Left hindlimb (tissue), 1 donor: Measurements from ENCODE around the gene PRKCD.

Source experiments
- DNase-seq: peaks from one replicate; pipeline ENCODE4 v3.0.0-alpha.2; 2018

PRKCD gene

DNA sequence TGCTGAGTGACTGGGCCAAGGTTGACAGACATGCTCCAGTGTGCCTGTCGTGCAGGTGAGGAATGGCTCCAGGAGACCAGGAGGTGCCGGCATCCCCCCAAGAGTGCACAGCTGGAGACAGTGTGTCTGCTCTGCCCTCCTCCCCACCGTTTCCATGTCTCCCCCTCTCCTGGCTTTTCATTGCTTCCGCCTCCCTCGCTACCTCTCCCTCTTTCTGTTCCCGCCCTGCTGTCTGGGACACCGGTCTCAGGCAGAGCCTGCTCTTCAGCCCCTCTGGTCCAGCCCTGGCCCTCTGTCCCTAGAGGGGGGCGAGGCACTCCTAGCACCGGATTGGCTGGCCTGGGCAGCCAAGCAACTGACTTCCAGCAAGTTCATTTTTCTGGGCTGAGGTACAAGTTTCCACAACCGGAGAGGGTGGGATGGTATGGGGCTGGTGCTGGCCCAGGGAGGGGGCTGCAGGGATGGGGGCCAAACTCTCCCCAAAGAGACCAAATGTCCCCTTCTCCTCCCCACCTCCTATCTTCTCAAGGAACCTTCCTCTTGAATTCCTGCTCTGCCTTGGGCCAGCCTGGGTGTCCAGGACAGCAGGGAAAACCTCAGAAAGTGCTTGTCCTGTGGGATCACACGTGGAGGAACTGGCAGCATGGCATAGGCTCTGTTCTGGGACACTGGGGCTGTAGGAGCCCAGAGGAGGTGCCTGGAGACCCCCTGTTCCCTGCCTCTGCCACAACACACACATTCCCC is 32.6 kb downstream of the PRKCD start:
- peak; percentile 77 for DNase-seq

DNA sequence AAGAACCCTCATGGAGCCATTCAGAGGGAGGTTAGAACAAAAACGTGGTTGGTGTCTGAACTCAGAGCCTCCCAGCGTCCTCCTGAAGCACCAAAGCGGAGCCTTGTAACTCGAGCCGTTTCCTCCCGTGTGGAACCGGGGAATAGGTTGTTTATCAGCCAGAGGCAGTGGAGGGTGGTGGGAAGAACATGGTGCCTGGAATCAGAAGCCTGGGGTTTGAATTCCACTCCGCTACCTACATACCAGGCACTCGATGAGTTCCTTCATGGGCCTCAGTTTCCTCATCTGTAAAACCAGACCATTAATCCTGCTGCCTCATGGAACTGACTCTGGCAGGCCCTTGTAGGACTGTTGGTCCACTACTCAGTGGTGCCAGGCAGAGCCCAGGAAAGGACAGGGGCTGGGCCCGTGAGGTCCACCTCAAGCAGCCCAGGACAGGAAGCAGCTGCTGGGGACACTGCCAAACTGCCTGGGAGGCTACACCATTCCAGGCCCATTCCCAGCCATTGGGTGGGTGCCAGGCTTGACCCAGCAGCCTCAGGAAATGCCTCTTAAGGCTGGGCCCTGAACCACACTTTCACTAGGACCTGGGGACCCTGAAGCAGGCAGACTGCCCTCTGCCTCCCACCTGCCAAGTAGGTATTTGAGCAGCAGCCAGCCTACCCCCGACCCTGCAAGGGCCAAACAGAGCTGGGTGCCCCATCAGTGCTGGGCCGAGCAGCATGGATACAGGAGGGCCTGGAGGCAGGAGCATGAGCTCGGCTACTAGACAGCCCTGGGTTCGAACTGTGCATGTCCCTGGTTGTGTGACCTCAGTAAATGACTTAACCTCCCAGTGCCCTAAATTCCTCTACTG is 33.4 kb downstream of the PRKCD start:
- DNase-seq, result peak; percentile 51

- DNase-seq, result no peak
Observed at GRCh38 chr3:53195066-53195450, 34.0 kb downstream of the PRKCD start.

GRCh38 chr3:53195602-53196574 is 34.9 kb downstream of the PRKCD start:
- peak; percentile 61 for DNase-seq

GRCh38 chr3:53196575-53197407 is 35.8 kb downstream of the PRKCD start:
- DNase-seq, result no peak

- no peak for DNase-seq
Observed at GRCh38 chr3:53198256-53198977, 37.4 kb downstream of the PRKCD start.

- no peak for DNase-seq
Observed at GRCh38 chr3:53198996-53199395, 38.0 kb downstream of the PRKCD start.

GRCh38 chr3:53199834-53200233 is 38.8 kb downstream of the PRKCD start:
- no peak for DNase-seq

DNA sequence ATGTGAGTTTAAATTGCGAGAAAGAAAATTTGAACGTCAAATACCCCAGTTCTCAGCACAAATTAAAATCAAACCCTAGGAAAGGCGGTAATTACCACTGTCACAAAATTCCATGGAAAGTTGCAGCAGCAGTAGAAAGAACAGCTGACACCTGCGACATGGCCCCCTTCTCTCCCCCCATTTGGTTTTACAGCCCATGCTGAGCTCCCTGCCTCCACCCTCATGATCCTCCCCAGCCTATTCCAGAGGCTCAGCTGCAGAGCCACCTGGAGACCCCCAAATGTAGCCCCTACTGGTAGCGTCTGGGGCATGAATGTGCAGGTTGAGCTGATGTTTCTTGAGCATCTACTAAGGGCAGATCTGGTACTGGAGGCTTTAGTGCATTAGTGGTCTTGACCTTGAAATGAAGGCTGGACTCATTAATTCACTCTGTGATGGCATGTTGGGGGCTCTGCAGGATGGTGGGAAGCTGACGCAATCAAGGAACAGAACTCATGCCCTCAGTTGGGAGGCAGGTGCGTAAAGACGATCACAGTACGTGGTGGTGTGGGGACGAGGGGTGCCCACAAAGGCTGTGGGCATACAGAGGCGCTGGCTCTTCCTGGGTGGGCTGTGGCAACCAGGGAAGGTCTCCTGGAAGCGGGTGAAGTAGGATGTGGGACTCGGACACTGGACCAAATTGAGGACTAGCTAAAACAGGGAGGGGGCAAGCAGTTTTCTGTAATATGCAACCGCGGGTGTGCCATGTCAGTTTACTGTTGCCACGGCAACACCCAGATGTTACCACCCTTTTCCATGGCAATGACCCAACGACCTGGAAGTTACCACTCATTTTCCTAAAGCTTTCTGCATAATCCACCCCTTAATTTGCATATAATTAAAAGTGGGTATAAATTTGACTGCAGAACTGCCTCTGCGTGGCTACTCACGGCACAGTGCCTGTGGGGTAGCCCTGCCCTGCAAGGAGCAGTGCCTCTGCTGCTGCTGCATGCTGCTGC is 39.8 kb downstream of the PRKCD start:
- no peak for DNase-seq

- no peak for DNase-seq
Observed at GRCh38 chr3:53202331-53203015, 41.5 kb downstream of the PRKCD start.

DNA sequence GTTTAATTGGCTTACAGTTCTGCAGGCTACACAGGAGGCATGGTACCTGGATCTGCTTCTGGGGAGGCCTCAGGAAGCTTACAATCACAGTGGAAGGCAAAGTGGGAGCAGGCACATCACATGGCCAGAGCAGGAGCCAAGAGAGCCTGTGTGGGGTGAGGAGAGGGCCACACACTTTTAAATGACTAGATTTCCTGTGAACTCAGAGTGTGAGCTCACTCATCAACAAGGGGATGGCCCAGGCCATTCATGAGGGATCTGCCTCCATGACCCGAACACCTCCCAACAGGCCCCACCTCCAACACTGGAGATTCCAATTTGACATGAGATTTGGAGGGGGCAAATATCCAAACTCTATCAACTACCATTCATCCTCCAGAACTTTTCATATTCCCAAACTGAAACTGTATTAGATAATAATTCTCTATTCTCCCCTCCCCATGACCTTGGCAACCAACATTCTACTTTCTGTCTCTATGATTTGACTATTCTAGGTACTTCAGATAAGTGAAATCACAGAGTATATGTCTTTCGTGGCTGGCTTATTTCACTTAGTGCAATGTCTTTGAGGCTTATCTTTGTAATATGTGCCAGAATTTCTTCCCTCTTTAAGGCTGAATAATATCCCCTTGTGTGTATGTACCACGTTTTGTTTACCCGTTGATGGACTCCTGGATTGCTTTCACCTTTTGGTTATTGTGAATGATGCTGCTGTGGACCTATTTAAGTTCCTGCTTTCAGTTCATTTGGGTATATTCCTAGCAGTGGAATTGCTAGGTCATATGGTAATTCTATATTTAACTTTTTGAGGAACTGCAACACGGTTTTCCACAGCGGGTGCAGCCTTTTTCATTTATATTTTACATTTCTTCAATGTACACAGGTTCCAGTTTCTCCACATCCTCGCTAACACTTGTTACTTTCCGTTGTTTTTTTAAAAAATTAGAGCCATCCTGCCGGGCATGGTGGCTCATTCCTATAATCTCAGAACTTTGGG is 51.0 kb downstream of the PRKCD start:
- no peak for DNase-seq

DNA sequence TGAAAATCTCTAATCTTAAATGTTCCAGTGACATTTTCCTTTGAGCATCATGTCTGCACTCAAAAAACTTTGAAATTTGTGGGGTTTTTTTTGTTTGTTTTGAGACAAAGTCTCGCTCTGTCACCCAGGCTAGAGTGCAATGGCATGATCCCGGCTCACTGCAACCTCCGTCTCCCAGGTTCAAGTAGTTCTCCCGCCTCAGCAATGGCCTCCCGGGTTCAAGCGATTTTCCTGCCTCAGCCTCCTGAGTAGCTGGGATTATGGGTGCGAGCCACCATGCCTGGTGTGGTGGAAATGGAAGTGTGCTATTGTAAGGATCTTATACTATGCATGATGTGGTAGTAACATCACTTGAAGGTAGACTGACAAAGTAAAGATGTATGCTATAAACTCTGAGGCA is 52.3 kb downstream of the PRKCD start:
- DNase-seq, result no peak

GRCh38 chr3:53215816-53216215 is 54.8 kb downstream of the PRKCD start:
- DNase-seq, result no peak

DNA sequence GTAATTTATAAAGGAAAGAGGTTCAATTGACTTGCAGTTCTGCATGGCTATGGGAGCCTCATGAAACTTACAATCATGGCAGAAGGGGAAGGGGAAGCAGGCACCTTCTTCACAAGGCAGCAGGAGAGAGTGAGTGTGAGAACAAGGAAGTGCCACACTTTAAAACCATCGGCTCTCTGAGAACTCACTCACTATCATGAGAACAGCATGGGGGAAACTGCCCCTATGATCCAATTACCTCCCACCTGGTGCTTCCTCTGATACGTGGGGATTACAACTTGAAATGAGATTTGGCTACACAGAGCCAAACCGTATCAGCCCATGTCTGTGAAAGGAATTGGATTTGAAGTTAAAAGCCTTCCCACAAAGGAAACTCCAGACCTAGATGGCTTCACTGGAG is 55.7 kb downstream of the PRKCD start:
- no peak for DNase-seq

GRCh38 chr3:53217175-53217574 is 56.2 kb downstream of the PRKCD start:
- DNase-seq, result no peak

DNA sequence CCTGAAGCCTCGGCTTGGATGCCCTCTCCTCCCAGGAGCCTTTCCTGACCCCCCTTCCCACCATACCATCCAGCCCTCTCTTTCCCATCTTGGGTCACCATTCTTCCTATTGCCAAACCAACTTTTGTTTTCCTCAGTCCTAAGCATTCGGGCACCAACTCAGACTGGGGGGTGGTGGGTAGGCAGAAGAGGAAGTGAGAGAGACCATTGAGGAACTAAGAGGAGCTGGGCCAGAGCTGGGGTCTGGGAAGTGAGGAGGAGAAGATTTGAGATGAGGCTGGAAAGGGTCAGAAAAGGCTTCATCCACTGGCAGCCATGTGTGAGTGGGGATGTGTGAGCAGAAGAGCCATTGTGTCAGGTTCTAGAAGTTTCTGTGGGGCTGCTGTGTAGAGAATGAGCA is 57.1 kb downstream of the PRKCD start:
- DNase-seq, result no peak

- peak; percentile 72 for DNase-seq
Observed at GRCh38 chr3:53219895-53220483, 59.0 kb downstream of the PRKCD start.

DNA sequence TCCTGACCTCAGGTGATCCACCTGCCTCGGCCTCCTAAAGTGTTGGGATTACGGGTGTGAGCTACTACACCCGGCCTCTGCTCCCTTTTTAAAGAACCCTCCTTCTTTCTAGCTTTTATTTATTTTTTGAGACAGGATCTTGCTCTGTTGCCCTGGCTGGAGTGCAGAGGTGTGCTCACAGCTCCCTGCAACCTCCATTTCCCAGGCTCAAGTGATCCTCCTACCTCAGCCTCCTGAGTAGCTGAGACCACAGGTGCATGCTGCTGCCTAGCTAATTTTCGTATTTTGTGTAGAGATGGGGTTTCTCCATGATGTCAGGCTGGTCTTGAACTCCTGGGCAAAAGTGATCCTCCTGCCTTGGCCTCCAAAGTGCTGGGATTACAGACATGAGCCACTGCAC is 60.3 kb downstream of the PRKCD start:
- DNase-seq, result no peak
